GM23248 (cell line): ENCODE results near the gene ASCL5. TPM values are rescaled to one million over a fixed set of nuclear protein-coding genes. Genes with fewer than 3 reads are reported as not detected.

Source experiments
- DNase-seq: peaks from one replicate; pipeline ENCODE4 v3.0.0-alpha.2; 2015
- H2AFZ ChIP-seq: fragments of 200-600 bp; sonication (generic); 2 replicates; pipeline ENCODE4 v1.6.1; 2016; ENCODE audit warnings: antibody characterized with exemption
- H3F3A ChIP-seq: fragments of 200-600 bp; sonication (generic); 2 replicates; pipeline ENCODE4 v1.6.1; 2016; ENCODE audit warnings: mild to moderate bottlenecking, antibody characterized with exemption, mixed run types; ENCODE audit not compliant: insufficient read depth
- H3K27ac ChIP-seq: fragments of 200-600 bp; sonication (generic); 2 replicates; pipeline ENCODE4 v1.5.1; 2016; ENCODE audit warnings: mild to moderate bottlenecking
- H3K27me3 ChIP-seq: fragments of 200-600 bp; sonication (generic); replicated peaks from 2 replicates; pipeline ENCODE4 v1.6.1; 2016; ENCODE audit warnings: mild to moderate bottlenecking; ENCODE audit not compliant: insufficient read depth
- H3K36me3 ChIP-seq: fragments of 200-600 bp; sonication (generic); 2 replicates; pipeline ENCODE4 v1.6.1; 2016; ENCODE audit warnings: low read depth, mild to moderate bottlenecking
- H3K4me1 ChIP-seq: fragments of 200-600 bp; sonication (generic); 2 replicates; pipeline ENCODE4 v1.6.1; 2016; ENCODE audit warnings: mild to moderate bottlenecking; ENCODE audit not compliant: insufficient read depth
- H3K4me2 ChIP-seq: fragments of 200-600 bp; sonication (generic); one replicate; pipeline ENCODE4 v1.6.1; 2016; ENCODE audit warnings: mild to moderate bottlenecking; ENCODE audit not compliant: unreplicated experiment
- H3K4me3 ChIP-seq: fragments of 200-600 bp; sonication (generic); 2 replicates; pipeline ENCODE4 v1.5.1; 2016; ENCODE audit warnings: mild to moderate bottlenecking
- H3K79me2 ChIP-seq: fragments of 200-600 bp; sonication (generic); 2 replicates; pipeline ENCODE4 v1.6.1; 2016; ENCODE audit warnings: mild to moderate bottlenecking; ENCODE audit not compliant: insufficient read depth
- H3K9ac ChIP-seq: fragments of 200-600 bp; sonication (generic); 2 replicates; pipeline ENCODE4 v1.6.1; 2016; ENCODE audit warnings: mild to moderate bottlenecking
- H3K9me2 ChIP-seq: fragments of 200-600 bp; sonication (generic); 2 replicates; pipeline ENCODE4 v1.6.1; 2016; ENCODE audit warnings: mixed run types, mild to moderate bottlenecking, moderate library complexity; ENCODE audit not compliant: insufficient read depth
- H3K9me3 ChIP-seq: fragments of 200-600 bp; sonication (generic); one replicate; pipeline ENCODE4 v1.6.1; 2017; ENCODE audit warnings: low read depth
- H4K20me1 ChIP-seq: fragments of 200-600 bp; sonication (generic); 2 replicates; pipeline ENCODE4 v1.6.0; 2016; ENCODE audit not compliant: insufficient read depth
- EZH2 ChIP-seq: fragments of 200-600 bp; sonication (generic); IDR thresholded peaks from 2 replicates; pipeline ENCODE4 v1.6.1; 2018; ENCODE audit warnings: antibody characterized with exemption, mild to moderate bottlenecking; ENCODE audit not compliant: insufficient read depth, poor library complexity, severe bottlenecking
- EZH2phosphoT487 ChIP-seq: fragments of 200-600 bp; sonication (generic); IDR thresholded peaks from 2 replicates; pipeline ENCODE4 v1.6.1; 2018; ENCODE audit warnings: antibody characterized with exemption, moderate library complexity, mild to moderate bottlenecking, low read depth; ENCODE audit not compliant: insufficient read depth
- WGBS, 2 experiments: methylation state at CpG; one replicate each; pipeline ENCODE4 v1.1.6; 2015 to 2017; ENCODE audit warnings: low lambda C conversion rate in 2 of 2, low coverage in 1 of 2; ENCODE audit errors: missing lambda C conversion rate in 2 of 2; 5-methylcytosine and 5-hydroxymethylcytosine counted together
- in situ Hi-C: fragments of 300-500 bp; cut with MboI; formaldehyde crosslinking; loops from 2 replicates; pipeline ENCODE4 v1.15.0; 2020
- polyA plus RNA-seq: library from polyadenylated mRNA; unstranded; fragments of >200 nt; fragmentation: Nextera tagmentation; extraction: Ambion mirVana; gene quantifications from 2 replicates; pipeline ENCODE4 v1.2.1, GENCODE V29; 2016
- total RNA-seq: library from RNA; depleted of rRNA; stranded (reverse); fragments of >200 nt; shearing (Covaris generic); gene quantifications from 2 replicates; pipeline ENCODE4 v1.2.3, GENCODE V29; 2014

ASCL5 gene
- total and polyA plus RNA-seq, 2 experiments from 2014 or later, result not detected

DNA sequence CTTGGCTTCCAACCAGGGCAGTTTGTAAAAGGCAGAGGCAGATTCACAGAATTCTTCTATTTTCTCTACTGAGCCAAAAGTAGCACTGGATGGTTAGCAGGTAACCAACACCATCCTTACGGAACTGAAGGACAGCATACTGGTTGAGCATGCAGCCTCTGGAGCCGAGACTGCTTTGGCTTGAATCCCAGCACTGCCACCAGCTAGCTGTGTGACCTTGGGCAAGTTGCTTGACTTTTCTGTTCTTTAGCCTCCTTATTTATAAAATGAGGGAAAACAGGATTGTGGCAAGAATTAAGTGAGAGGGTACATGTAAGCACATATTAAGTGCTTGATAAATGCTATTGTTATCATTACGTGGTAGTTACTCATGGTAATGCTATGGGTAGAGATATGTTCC lies 34.2 kb downstream of the ASCL5 start:
- Histone ChIP-seq H2AFZ (no peak overlapping the region), H3K27me3 (peaks cover 44% of the 10 kb centered on the region), H3F3A (no peaks in the 10 kb centered on the region), H3K9me3 (no peaks in the 10 kb centered on the region), H3K36me3 (no peaks in the 10 kb centered on the region), H3K9me2 (no peaks in the 10 kb centered on the region), H3K4me3 (no peak overlapping the region), H3K9ac (no peak overlapping the region), H3K79me2 (no peaks in the 10 kb centered on the region), H3K4me2 (no peak overlapping the region), H3K4me1 (no peaks in the 10 kb centered on the region), H3K27ac (no peak overlapping the region), H4K20me1 (no peaks in the 10 kb centered on the region)
- TF ChIP-seq EZH2phosphoT487 (no peak), EZH2 (no peak)
- DNase-seq, result no peak
- in situ Hi-C loops, result no loop called here
- WGBS, 2 experiments, result 53 to 62% methylated on average over 3 of the region's 3 CpGs

DNA sequence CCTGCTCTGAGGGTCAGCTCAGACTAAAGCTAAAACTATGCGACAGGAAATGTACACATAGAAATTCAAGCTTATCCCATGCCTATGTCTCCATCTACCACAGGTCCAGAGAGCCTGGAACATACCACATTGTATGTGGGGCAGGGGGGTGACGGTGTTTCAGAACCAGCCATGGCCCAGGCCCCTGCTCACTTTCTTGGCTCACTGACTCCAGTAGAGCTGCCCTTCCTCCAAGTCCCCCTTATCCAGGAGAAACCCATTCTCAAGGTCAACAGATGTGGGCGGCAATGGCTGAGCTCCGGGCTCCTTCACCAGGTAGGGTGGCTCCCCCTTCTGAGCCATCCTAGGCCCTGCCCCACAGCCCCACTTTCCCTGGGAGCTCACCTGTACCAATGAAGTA lies 35.7 kb downstream of the ASCL5 start:
- in situ Hi-C loops, result no loop called here
- TF ChIP-seq EZH2phosphoT487 (no peak), EZH2 (no peak)
- peaks cover 46% of the 10 kb centered on the region for H3K27me3 ChIP-seq
- no peaks in the 10 kb centered on the region for H3K79me2 ChIP-seq
- no peaks in the 10 kb centered on the region for H3K4me1 ChIP-seq
- no peak for DNase-seq
- no peaks in the 10 kb centered on the region for H3K9me3 ChIP-seq
- H3K27ac ChIP-seq, result no peak overlapping the region
- H3F3A ChIP-seq, result no peaks in the 10 kb centered on the region
- no peak overlapping the region for H3K4me3 ChIP-seq
- no peaks in the 10 kb centered on the region for H3K9me2 ChIP-seq
- no peak overlapping the region for H3K4me2 ChIP-seq
- H4K20me1 ChIP-seq, result no peaks in the 10 kb centered on the region
- H3K36me3 ChIP-seq, result no peaks in the 10 kb centered on the region
- H2AFZ ChIP-seq, result no peak overlapping the region
- 70% methylated on average over 4 of the region's 4 CpGs for WGBS, 2 experiments
- no peak overlapping the region for H3K9ac ChIP-seq

DNA sequence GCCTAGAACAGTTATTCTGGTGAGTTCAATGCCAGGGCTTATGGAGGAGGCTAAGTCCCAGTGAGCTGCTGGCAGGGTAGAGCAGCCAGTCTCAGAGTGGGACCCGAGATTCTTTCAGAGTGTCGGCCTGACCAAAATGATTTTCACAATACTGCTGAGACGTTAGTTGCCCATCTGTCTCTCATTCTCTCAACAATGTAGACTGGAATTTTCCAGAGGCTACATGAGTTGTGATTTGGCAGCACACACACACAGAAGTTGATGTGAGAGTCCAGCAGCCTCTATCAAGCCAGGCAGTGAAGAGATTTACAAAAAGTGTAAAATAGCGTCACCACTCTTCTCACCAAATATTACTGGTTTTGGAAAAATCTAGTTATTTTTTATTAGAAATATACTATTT lies 36.4 kb downstream of the ASCL5 start:
- Histone ChIP-seq H3K4me3 (no peak overlapping the region), H3K9me2 (no peaks in the 10 kb centered on the region), H3K9ac (no peak overlapping the region), H3K9me3 (no peaks in the 10 kb centered on the region), H3K4me2 (no peak overlapping the region), H3F3A (no peaks in the 10 kb centered on the region), H3K79me2 (no peaks in the 10 kb centered on the region), H3K4me1 (no peaks in the 10 kb centered on the region), H3K27me3 (peaks cover 44% of the 10 kb centered on the region), H4K20me1 (no peaks in the 10 kb centered on the region), H3K27ac (no peak overlapping the region), H3K36me3 (no peaks in the 10 kb centered on the region), H2AFZ (no peak overlapping the region)
- 7 to 11% methylated on average over 4 of the region's 4 CpGs for WGBS, 2 experiments
- TF ChIP-seq EZH2 (no peak), EZH2phosphoT487 (no peak)
- peak; percentile 20 for DNase-seq
- in situ Hi-C loops, result no loop called here

DNA sequence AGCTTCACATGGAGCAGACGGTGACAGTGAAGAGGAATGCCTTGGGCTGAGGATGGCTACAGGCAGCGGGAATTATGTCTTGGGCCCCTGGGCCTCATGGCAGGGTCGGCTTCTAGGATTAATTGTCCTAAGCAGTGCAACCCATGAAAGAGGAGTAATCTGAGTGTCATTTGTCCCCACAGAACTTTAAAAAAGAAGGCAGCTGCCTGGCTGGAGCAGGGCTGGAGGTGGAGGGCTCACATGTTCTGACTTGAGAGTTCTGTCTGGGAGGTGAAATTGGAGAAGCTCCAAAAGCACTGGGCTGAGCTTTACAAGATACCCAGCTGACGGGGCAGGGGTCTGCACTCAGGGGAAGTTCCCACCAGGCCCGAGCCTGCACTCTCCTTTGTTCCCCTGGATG lies 37.4 kb downstream of the ASCL5 start:
- Histone ChIP-seq H4K20me1 (no peaks in the 10 kb centered on the region), H3F3A (no peaks in the 10 kb centered on the region), H3K4me2 (no peak overlapping the region), H3K36me3 (no peaks in the 10 kb centered on the region), H3K9ac (no peak overlapping the region), H3K9me3 (no peaks in the 10 kb centered on the region), H3K27me3 (peaks cover 39% of the 10 kb centered on the region), H3K79me2 (no peaks in the 10 kb centered on the region), H3K4me1 (no peaks in the 10 kb centered on the region), H3K9me2 (no peaks in the 10 kb centered on the region), H2AFZ (no peak overlapping the region), H3K4me3 (no peak overlapping the region), H3K27ac (no peak overlapping the region)
- DNase-seq, result no peak
- WGBS, 2 experiments, result 77% methylated on average over 5 of the region's 5 CpGs
- in situ Hi-C loops, result no loop called here
- TF ChIP-seq EZH2 (no peak), EZH2phosphoT487 (no peak)
